KMS-11 (cell line): ENCODE data around the gene BANF2.
"Not testable (repeated sequence)": the region's sequence is repeated elsewhere in the genome, so short reads cannot be mapped to it uniquely, and the experiment has no call there.

Experiments
- H2AFZ ChIP-seq: fragments of 200-600 bp; sonication (generic); 2 replicates; pipeline ENCODE4 v1.6.1; 2016; ENCODE audit warnings: antibody characterized with exemption, mixed run types, low read depth
- H3K27ac ChIP-seq: fragments of 200-600 bp; sonication (generic); 2 replicates; pipeline ENCODE4 v1.6.1; 2016; ENCODE audit warnings: mild to moderate bottlenecking, mixed run types
- H3K27me3 ChIP-seq: fragments of 200-600 bp; sonication (generic); 2 replicates; pipeline ENCODE4 v1.6.1; 2017; ENCODE audit warnings: mild to moderate bottlenecking, low read depth, mixed run types, moderate library complexity; ENCODE audit not compliant: insufficient read depth
- H3K36me3 ChIP-seq: fragments of 200-600 bp; sonication (generic); 2 replicates; pipeline ENCODE4 v1.6.1; 2017; ENCODE audit warnings: mild to moderate bottlenecking, mixed run types; ENCODE audit not compliant: insufficient read depth
- H3K4me1 ChIP-seq: fragments of 200-600 bp; sonication (generic); 2 replicates; pipeline ENCODE4 v1.6.1; 2016; ENCODE audit warnings: mild to moderate bottlenecking, low read depth, mixed run types; ENCODE audit not compliant: poor library complexity, severe bottlenecking
- H3K4me2 ChIP-seq: fragments of 200-600 bp; sonication (generic); 2 replicates; pipeline ENCODE4 v1.7.0; 2016; ENCODE audit warnings: mild to moderate bottlenecking, mixed run types
- H3K4me3 ChIP-seq: fragments of 200-600 bp; sonication (generic); IDR thresholded peaks from 2 replicates; pipeline ENCODE4 v1.6.1; 2017; ENCODE audit warnings: low read depth, low read length, mixed read lengths; ENCODE audit not compliant: insufficient read depth
- H3K79me2 ChIP-seq: fragments of 200-600 bp; sonication (generic); 2 replicates; pipeline ENCODE4 v1.6.1; 2016; ENCODE audit warnings: low read depth, mixed run types; ENCODE audit not compliant: insufficient read depth
- H3K9ac ChIP-seq: fragments of 200-600 bp; sonication (generic); 2 replicates; pipeline ENCODE4 v1.6.1; 2016; ENCODE audit warnings: mild to moderate bottlenecking, mixed run types
- H4K20me1 ChIP-seq: fragments of 200-600 bp; sonication (generic); 2 replicates; pipeline ENCODE4 v1.6.1; 2016; ENCODE audit warnings: mild to moderate bottlenecking, mixed run types; ENCODE audit not compliant: insufficient read depth
- CTCF ChIP-seq: fragments of 200-600 bp; sonication (generic); conservative IDR thresholded peaks from 2 replicates; pipeline ENCODE4 v1.6.1; 2017; ENCODE audit warnings: low read depth, mild to moderate bottlenecking, antibody characterized with exemption, low read length, moderate library complexity, mixed read lengths

The BANF2 gene

DNA sequence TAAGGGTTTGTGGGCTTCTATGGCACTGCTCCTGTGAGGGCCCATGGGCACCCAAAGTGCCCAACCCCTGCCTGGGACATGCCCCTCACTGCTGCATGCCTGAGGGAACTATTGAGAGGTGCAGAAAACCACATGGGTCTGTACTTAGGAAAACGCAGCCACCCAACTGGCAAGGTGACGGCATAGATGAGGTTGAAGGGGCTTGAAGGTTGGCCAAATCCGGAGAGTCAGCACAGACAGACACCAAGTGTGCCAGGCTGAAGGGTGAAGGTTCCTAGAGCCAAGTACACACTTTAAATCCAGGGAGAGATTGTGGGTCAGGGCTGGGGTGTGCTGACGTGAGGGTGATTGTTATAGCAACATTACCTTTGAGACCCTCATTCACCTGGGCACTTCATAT lies 6.2 kb downstream of the BANF2 start:
- Histone ChIP-seq H3K27me3 (no peaks in the 10 kb centered on the region), H3K27ac (no peak overlapping the region), H3K36me3 (no peaks in the 10 kb centered on the region), H2AFZ (no peak overlapping the region), H3K4me3 (no peak overlapping the region), H3K4me1 (peaks cover 44% of the 10 kb centered on the region), H3K79me2 (no peaks in the 10 kb centered on the region), H3K4me2 (no peak overlapping the region), H4K20me1 (no peaks in the 10 kb centered on the region), H3K9ac (no peak overlapping the region)
- no peak for TF ChIP-seq CTCF

GRCh38 chr20:17706632-17707031 lies 6.9 kb downstream of the BANF2 start:
- H2AFZ ChIP-seq: no peak overlapping the region
- H3K4me2 ChIP-seq: no peak overlapping the region
- no peak overlapping the region for H3K9ac ChIP-seq
- TF ChIP-seq CTCF: no peak
- H3K36me3 ChIP-seq: no peaks in the 10 kb centered on the region
- no peaks in the 10 kb centered on the region for H4K20me1 ChIP-seq
- H3K79me2 ChIP-seq: no peaks in the 10 kb centered on the region
- no peaks in the 10 kb centered on the region for H3K27me3 ChIP-seq
- no peak overlapping the region for H3K4me3 ChIP-seq
- H3K4me1 ChIP-seq: peaks cover 52% of the 10 kb centered on the region
- H3K27ac ChIP-seq: no peak overlapping the region

GRCh38 chr20:17707951-17708350 lies 8.2 kb downstream of the BANF2 start:
- H4K20me1 ChIP-seq, H3K27me3 ChIP-seq, H3K36me3 ChIP-seq, H3K4me3 ChIP-seq, H3K79me2 ChIP-seq, H2AFZ ChIP-seq: not testable (repeated sequence)
- Histone ChIP-seq H3K4me1 (peaks cover 55% of the 10 kb centered on the region), H3K27ac (peak overlapping the region; percentile 93), H3K4me2 (peak overlapping the region; percentile 46), H3K9ac (peak overlapping the region; percentile 42; the same call in 1 of the 2 replicates)

DNA sequence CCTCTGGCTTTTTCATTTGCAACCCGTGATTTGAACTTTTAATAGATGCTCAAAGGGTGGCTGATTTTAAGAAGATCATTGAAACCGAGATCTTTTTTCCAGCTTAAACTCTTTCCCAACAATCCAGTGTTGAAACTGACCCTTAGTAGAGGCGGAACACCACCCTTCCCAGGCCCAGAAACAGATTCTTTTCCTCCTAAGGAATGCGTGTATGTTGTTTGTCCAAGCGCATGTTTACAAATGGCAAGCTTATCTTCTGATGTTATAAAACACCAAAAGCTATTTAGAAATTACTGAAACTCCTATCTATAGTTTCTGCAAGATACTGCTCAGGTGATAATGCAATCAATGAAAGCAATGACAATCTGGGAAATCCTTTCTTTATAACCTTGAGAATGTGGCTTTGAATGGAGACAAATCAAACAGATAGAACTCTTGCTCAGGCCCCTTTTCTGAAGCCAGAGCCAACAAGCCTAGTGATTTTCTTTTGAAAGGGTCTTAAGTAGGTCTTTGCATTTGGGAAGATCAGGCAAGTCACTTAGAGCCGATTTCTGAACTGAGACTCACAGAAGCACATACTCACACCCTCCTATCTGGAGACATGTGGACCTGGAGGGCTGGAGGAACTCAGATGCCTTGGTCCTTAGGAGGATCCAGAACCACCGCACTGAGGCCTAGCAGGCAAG lies 9.1 kb downstream of the BANF2 start:
- Histone ChIP-seq H3K79me2 (no peaks in the 10 kb centered on the region), H3K27me3 (no peaks in the 10 kb centered on the region), H4K20me1 (no peaks in the 10 kb centered on the region), H3K9ac (no peak overlapping the region; the same call in 1 of the 2 replicates), H3K36me3 (no peaks in the 10 kb centered on the region), H3K27ac (peak overlapping the region; percentile 93), H3K4me2 (peak overlapping the region; percentile 46), H2AFZ (no peak overlapping the region), H3K4me3 (no peak overlapping the region), H3K4me1 (peaks cover 55% of the 10 kb centered on the region)
- TF ChIP-seq CTCF: no peak
